ENCODE data around the gene PARVB. TPM values are rescaled to one million over a fixed set of nuclear protein-coding genes. Genes with fewer than 3 reads are reported as not detected.

Gene PARVB
- total and polyA plus RNA-seq, 10 of the 15 experiments (the other 5 are each of a cell fraction or from before 2014, with no cell fraction given), result 5.2 to 264 (median 76.0) TPM

DNA sequence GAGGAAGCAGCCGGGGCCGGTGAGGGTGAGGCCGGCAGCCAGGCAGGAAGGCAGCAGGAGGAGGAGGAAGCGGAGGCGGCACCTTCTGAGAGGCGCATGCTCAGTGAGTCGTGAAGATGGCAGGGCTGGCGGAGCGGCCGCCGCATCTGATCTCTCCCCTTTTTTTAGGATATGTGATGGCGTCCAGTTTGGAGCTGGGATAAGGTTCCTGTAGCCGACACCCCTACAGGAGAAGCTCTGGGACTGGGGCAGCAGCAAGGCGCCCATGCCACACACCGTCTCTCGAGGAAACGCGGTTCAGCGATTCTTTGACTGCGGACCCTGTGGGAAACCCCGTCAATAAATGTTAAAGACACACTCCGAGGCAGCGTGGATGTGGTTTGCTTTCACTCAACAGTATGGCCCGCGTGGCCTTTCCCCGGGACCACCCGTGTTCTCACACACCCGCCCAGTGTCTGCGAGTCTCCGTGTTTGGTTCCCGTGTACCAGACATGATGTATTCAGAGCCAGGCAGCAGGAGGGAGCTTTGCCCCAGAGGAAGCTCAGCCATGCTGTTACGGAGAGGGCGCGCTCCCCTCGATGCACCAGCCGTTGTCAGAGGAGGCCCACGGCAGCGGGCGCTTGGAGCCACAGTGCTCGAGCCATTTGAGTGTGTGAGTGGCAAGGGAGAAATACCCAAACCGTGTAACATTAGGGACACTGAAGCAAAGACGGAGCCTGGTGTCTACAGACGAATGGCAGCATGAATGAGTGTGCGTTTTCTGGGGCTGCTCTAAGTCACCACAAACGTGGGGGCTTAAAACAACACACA is 27.7 kb upstream of the PARVB start (continued):
- TF ChIP-seq POLR2AphosphoS2 (IDR thresholded peaks at IDR 0.05; ENCODE audit: low read depth, low read length) (0 out of 2 replicates have a peak, but pooled peaks have one; percentile 32), KDM1A (IDR thresholded peaks at IDR 0.05; ENCODE audit: borderline replicate concordance) (no peak), CHD1 (IDR thresholded peaks at IDR 0.05; ENCODE audit: low read depth, low read length) (no peak), NFIC (IDR thresholded peaks at IDR 0.05; ENCODE audit: low read depth, low read length) (no peak), MYC (IDR thresholded peaks at IDR 0.05; ENCODE audit: insufficient read depth, insufficient read length, insufficient replicate concordance, low read length, severe bottlenecking) (no peak), TCF7 (IDR thresholded peaks at IDR 0.05; ENCODE audit: borderline replicate concordance) (no peak)
- TF ChIP-seq, protein P1, sequence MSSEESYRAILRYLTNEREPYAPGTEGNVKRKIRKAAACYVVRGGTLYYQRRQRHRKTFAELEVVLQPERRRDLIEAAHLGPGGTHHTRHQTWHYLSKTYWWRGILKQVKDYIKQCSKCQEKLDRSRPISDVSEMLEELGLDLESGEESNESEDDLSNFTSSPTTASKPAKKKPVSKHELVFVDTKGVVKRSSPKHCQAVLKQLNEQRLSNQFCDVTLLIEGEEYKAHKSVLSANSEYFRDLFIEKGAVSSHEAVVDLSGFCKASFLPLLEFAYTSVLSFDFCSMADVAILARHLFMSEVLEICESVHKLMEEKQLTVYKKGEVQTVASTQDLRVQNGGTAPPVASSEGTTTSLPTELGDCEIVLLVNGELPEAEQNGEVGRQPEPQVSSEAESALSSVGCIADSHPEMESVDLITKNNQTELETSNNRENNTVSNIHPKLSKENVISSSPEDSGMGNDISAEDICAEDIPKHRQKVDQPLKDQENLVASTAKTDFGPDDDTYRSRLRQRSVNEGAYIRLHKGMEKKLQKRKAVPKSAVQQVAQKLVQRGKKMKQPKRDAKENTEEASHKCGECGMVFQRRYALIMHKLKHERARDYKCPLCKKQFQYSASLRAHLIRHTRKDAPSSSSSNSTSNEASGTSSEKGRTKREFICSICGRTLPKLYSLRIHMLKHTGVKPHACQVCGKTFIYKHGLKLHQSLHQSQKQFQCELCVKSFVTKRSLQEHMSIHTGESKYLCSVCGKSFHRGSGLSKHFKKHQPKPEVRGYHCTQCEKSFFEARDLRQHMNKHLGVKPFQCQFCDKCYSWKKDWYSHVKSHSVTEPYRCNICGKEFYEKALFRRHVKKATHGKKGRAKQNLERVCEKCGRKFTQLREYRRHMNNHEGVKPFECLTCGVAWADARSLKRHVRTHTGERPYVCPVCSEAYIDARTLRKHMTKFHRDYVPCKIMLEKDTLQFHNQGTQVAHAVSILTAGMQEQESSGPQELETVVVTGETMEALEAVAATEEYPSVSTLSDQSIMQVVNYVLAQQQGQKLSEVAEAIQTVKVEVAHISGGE (CRISPR knock-in tag; IDR thresholded peaks at IDR 0.05), result no peak
- TF ChIP-seq, protein P2, sequence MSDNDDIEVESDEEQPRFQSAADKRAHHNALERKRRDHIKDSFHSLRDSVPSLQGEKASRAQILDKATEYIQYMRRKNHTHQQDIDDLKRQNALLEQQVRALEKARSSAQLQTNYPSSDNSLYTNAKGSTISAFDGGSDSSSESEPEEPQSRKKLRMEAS (IDR thresholded peaks at IDR 0.05; ENCODE audit: low read depth, low read length), result peak; percentile 66
- TF ChIP-seq, protein P3, sequence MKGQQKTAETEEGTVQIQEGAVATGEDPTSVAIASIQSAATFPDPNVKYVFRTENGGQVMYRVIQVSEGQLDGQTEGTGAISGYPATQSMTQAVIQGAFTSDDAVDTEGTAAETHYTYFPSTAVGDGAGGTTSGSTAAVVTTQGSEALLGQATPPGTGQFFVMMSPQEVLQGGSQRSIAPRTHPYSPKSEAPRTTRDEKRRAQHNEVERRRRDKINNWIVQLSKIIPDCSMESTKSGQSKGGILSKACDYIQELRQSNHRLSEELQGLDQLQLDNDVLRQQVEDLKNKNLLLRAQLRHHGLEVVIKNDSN (IDR thresholded peaks at IDR 0.05; ENCODE audit: borderline replicate concordance, extremely low read length, insufficient read depth, low read depth, low read length), result no peak

All from GM12878 (cell line).